GM18526 (cell line): ENCODE results near the gene UAP1L1.
A peak's percentile ranks its signal among the peaks of the same experiment; 100 is the strongest.

Source experiments
- POLR2A ChIP-seq: IDR thresholded peaks from 3 replicates; pipeline ENCODE4 v1.6.1; 2011; ENCODE audit not compliant: insufficient read length; ENCODE audit errors: extremely low read depth

The UAP1L1 gene

GRCh38 chr9:137109250-137110146, 32.2 kb downstream of the UAP1L1 start:
- no peak for TF ChIP-seq POLR2A

GRCh38 chr9:137110147-137110910, 33.0 kb downstream of the UAP1L1 start:
- no peak for TF ChIP-seq POLR2A

- no peak for TF ChIP-seq POLR2A
Measured at GRCh38 chr9:137110911-137111787, 33.8 kb downstream of the UAP1L1 start.

GRCh38 chr9:137111788-137112563, 34.7 kb downstream of the UAP1L1 start:
- no peak for TF ChIP-seq POLR2A

GRCh38 chr9:137112564-137113384, 35.5 kb downstream of the UAP1L1 start:
- TF ChIP-seq POLR2A, result no peak

GRCh38 chr9:137113385-137114159, 36.3 kb downstream of the UAP1L1 start:
- TF ChIP-seq POLR2A, result no peak

GRCh38 chr9:137114220-137114612, 36.9 kb downstream of the UAP1L1 start:
- TF ChIP-seq POLR2A, result no peak

GRCh38 chr9:137114613-137115393, 37.5 kb downstream of the UAP1L1 start, which contains the start of gene DPP7:
TSS of gene DPP7 (minus strand) at chr9:137114733. CDS start at chr9:137114713, 20 bp downstream.
- TF ChIP-seq POLR2A, result peak; percentile 82

GRCh38 chr9:137115394-137116026, 38.2 kb downstream of the UAP1L1 start:
- no peak for TF ChIP-seq POLR2A

GRCh38 chr9:137116027-137116507, 38.8 kb downstream of the UAP1L1 start:
- TF ChIP-seq POLR2A, result no peak

GRCh38 chr9:137116728-137117127, 39.4 kb downstream of the UAP1L1 start:
- TF ChIP-seq POLR2A, result no peak
